IPS-18c (cell line): ENCODE results near the gene GRAP2.

Experiments
- H3K4me3 ChIP-seq: 2 replicates; pipeline ENCODE4 v1.7.0; 2013; ENCODE audit warnings: low read depth, mild to moderate bottlenecking, low read length, moderate library complexity; ENCODE audit not compliant: insufficient read depth
- H3K9me3 ChIP-seq: one replicate; pipeline ENCODE4 v1.6.1; 2013; ENCODE audit warnings: mild to moderate bottlenecking, low read length, moderate library complexity; ENCODE audit not compliant: control insufficient read depth, insufficient read depth

The GRAP2 gene

GRCh38 chr22:40008726-40009291, 107.9 kb downstream of the GRAP2 start:
- Histone ChIP-seq H3K9me3 (no peaks in the 10 kb centered on the region), H3K4me3 (no peak overlapping the region)

DNA sequence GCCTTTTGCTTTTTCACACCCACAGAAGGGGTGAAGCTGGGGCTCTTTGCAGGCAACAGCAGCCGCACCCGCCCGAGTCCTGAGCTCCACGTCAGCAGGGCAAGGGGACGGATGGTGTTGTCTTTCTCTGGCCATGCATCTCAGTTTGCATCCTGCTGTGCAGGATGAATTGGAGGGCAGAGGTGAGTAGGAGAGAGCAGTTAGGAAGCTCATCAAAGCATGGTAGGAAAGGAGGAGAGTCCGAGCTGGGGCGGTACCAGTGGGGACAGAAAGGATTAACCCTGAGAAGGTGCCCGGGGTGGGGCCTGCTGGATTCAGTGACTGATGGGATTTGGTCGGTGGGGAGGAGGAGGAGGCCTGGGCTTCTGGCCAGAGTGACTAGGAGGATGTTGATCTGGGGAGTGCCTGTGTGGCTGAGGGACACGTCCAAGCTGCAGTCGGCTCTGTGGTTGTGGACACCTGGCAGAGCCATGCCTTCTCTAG, 108.4 kb downstream of the GRAP2 start:
- Histone ChIP-seq H3K9me3 (no peaks in the 10 kb centered on the region), H3K4me3 (peak overlapping the region; percentile 34)

- H3K9me3 ChIP-seq = no peaks in the 10 kb centered on the region
- peak overlapping the region; percentile 34; the same call in 1 of the 2 replicates for H3K4me3 ChIP-seq
These were observed 109.2 kb downstream of the GRAP2 start for GRCh38 chr22:40009951-40010671.

DNA sequence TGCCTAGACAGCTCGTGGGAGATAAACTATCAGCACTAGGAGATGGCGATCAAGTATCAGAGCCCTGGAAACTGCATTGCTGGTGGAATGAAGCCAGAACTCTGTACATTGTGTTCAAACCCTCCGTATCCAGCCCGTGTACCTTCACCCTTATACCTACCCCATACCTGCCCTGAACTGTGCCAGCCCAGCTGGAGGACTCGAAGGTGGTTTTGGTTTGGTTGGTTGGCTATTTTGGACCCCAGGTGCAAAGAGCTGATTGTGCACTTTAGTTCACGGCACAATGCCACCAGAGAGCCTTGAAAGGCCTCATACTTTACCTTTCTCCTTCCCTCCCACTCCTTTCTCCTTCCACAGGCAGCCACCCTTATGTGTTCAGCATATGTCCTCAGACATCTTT, 109.9 kb downstream of the GRAP2 start:
- H3K4me3 ChIP-seq = no peak overlapping the region
- H3K9me3 ChIP-seq = no peaks in the 10 kb centered on the region

DNA sequence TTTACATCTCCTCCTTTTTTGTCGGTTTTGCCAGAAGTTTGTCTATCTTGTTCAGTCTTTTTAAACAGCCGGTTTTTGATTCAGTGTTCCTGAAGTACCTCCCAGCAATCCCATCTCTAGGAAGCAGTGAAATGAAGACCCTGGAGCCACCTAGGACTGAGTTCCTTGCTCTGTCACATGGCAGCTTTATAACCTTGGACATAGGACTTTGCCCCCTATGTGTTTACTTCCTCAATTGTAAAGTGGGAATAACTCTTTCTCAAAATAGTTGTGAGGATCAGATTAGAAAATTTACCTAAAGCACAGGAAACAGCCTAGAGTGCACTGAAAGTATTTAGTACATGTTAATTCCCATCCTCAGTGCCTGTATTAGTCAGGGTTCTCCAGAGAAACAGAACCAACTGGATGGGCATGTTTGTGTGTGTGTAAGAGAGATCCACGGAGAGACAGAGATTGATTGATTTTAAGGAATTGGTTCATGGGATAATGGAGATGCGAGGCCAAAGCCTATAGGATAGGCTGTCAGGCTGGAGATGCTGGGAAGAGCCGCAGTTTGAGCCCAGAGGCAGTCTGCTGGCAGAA, 113.9 kb downstream of the GRAP2 start:
- Histone ChIP-seq H3K9me3 (no peaks in the 10 kb centered on the region), H3K4me3 (no peak overlapping the region)

- Histone ChIP-seq H3K9me3 (no peaks in the 10 kb centered on the region), H3K4me3 (no peak overlapping the region)
These were observed 114.6 kb downstream of the GRAP2 start for GRCh38 chr22:40015358-40015976.

DNA sequence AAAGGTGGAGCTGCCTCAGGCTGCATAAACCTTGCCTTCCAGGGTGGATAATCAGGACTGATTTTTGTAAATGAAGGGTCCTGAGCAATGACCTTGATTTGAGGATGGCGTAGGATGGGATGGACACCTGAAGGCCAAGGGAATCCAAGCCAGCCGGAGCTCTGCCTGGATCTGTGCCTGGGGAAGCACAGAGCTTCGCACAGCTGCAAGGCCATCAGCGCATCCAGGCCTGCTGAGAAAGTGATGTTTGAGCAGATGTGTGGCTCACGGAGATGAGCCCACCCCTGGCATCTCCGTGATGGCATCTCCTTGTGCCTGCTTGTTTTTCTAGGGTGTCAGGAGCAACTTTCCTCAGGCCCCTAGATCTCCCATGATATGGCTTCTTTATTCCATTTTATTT, 117.2 kb downstream of the GRAP2 start:
- H3K9me3 ChIP-seq = no peaks in the 10 kb centered on the region
- no peak overlapping the region for H3K4me3 ChIP-seq

DNA sequence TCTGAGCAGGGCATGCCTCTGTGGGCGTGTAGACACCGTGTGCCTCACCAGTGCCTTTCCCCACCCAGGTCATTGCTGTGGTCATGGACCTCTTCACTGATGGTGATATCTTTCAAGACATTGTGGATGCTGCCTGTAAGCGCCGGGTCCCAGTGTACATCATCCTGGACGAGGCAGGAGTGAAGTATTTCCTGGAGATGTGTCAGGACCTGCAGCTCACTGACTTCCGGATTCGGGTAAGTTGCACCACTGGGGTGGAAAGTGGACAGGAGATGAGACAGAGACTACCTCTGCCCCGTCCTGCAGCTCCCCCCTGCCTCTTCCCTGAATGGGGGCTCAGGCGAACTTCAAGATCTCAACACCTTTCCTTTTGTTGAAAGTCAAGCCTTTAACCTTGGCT, 118.2 kb downstream of the GRAP2 start:
- no peak overlapping the region for H3K4me3 ChIP-seq
- no peaks in the 10 kb centered on the region for H3K9me3 ChIP-seq

DNA sequence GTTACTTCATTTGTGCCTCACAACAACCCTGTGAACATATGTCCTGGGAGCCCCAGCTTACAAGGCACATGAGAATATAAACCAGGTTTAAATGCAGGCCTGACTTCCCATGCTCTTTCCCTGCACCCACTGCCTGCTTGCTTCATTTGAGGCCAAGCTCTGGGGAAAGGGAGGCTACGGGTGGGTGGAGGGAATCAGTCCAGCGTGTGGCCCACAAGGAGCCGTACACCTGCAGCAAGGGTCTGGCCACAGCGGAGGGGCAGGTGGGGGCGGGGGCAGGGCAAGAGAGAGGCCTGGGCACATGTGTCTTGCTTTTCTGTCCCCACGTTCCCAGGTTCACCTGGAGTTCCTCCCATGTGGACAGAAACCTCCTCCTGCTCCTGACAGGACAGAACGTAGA, 120.1 kb downstream of the GRAP2 start:
- no peak overlapping the region for H3K4me3 ChIP-seq
- no peaks in the 10 kb centered on the region for H3K9me3 ChIP-seq

DNA sequence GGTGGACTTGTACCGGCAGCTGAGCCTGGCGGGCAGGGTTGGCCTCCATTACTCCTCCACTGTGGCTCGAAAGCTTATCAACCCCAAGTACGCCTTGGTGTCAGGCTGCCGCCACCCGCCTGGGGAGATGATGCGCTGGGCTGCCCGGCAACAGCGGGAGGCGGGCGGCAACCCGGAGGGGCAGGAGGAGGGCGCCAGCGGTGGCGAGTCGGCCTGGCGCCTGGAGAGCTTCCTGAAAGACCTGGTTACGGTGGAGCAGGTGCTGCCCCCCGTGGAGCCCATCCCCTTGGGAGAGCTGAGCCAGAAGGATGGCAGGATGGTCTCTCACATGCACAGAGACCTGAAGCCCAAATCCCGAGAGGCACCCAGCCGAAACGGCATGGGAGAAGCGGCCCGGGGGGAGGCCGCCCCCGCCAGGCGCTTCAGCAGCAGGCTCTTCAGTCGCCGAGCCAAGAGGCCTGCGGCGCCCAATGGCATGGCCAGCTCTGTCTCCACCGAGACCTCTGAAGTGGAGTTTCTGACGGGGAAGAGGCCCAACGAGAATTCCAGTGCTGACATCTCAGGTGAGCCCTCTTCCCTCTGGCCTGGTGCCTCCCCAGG, 120.6 kb downstream of the GRAP2 start:
- Histone ChIP-seq H3K4me3 (no peak overlapping the region), H3K9me3 (no peaks in the 10 kb centered on the region)

DNA sequence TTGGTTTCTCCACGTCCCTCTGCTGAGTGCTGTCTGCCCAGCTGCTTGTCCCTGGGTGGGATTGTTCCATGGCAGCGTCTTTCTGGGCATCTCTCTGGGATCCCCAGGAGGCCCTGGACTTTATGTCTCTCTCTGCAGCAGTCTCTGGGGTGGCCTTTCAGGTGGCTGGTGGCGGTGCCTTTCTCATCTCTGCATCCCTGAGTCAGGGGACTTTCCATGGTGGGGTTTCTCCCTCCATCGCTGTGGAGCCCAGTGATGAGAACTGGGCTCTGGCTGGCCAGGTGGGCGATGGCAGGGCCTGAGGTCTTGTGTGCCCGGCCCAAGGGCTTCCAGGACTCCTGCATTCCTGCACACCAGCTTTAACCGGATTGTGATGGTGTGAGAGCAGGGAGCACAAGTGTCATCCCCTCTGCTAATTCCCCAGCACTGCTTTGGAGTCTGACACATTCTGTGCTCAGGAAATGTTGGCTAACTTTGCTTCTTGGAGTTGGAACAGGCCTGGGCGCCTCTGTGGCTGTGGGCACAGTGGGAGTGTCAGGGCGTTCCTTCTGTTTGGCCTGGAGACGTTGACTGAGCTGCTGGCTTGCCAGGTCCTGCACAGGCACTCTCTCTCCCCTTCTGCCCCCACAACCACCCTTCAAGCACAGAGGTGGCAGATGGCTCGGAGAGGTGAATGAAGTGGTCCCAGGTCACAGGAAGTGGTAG, 121.8 kb downstream of the GRAP2 start:
- no peaks in the 10 kb centered on the region for H3K9me3 ChIP-seq
- no peak overlapping the region for H3K4me3 ChIP-seq
